Fibroblast of lung (primary cell): ENCODE data around the gene TLN1. TPM values are rescaled to one million over a fixed set of nuclear protein-coding genes. Genes with fewer than 3 reads are reported as not detected.

Source experiments
- DNase-seq, 2 donors: peaks; one replicate each; pipeline versions ENCODE4 v3.0.0 to v3.0.0-alpha.2; 2010; ENCODE audit warnings: low read depth in 2 of 2
- H2AFZ ChIP-seq: 2 replicates; pipeline ENCODE4 v1.5.1; 2012; ENCODE audit warnings: low read length, control low read depth, inconsistent platforms
- H3K27ac ChIP-seq: 2 replicates; pipeline ENCODE4 v1.5.1; 2011; ENCODE audit warnings: low read length, control low read depth; ENCODE audit not compliant: insufficient read depth
- H3K27me3 ChIP-seq: 2 replicates; pipeline ENCODE4 v1.5.1; 2011; ENCODE audit warnings: mild to moderate bottlenecking, low read length; ENCODE audit not compliant: control insufficient read depth, insufficient read depth
- H3K36me3 ChIP-seq: 2 replicates; pipeline ENCODE4 v1.5.1; 2011; ENCODE audit warnings: low read length; ENCODE audit not compliant: control insufficient read depth, insufficient read depth
- H3K4me1 ChIP-seq: 2 replicates; pipeline ENCODE4 v1.5.1; 2011; ENCODE audit warnings: low read length; ENCODE audit not compliant: control insufficient read depth, insufficient read depth; ENCODE audit errors: extremely low read depth
- H3K4me2 ChIP-seq: 2 replicates; pipeline ENCODE4 v1.5.1; 2011; ENCODE audit warnings: low read length, control low read depth; ENCODE audit not compliant: insufficient read depth; ENCODE audit errors: extremely low read depth
- H3K4me3 ChIP-seq, 4 experiments: fragments of 200-600 bp in 1 of 4; sonication (generic) in 1 of 4; replicated peaks in 1 of 4; 2 replicates each; pipeline ENCODE4 v1.5.1; 2011 to 2016; ENCODE audit warnings: low read length in 4 of 4, low read depth in 3 of 4, mild to moderate bottlenecking in 3 of 4, control low read depth in 2 of 4, inconsistent platforms in 1 of 4, mixed read lengths in 1 of 4; ENCODE audit not compliant: insufficient read depth in 1 of 4; ENCODE audit errors: control extremely low read depth in 1 of 4
- H3K79me2 ChIP-seq: 2 replicates; pipeline ENCODE4 v1.5.1; 2012; ENCODE audit warnings: mild to moderate bottlenecking, low read length, inconsistent platforms; ENCODE audit not compliant: control insufficient read depth, insufficient read depth
- H3K9ac ChIP-seq: 2 replicates; pipeline ENCODE4 v1.5.1; 2011; ENCODE audit warnings: mild to moderate bottlenecking, low read length, control low read depth; ENCODE audit not compliant: insufficient read depth
- H3K9me3 ChIP-seq: 2 replicates; pipeline ENCODE4 v1.5.1; 2012; ENCODE audit warnings: low read depth, low read length; ENCODE audit not compliant: control insufficient read depth, insufficient read depth
- H4K20me1 ChIP-seq: 2 replicates; pipeline ENCODE4 v1.5.1; 2011; ENCODE audit warnings: low read length; ENCODE audit not compliant: control insufficient read depth, insufficient read depth; ENCODE audit errors: extremely low read depth
- EZH2 ChIP-seq: IDR thresholded peaks from 2 replicates; pipeline ENCODE4 v1.5.1; 2012; ENCODE audit warnings: low read length, control low read depth, mild to moderate bottlenecking; ENCODE audit errors: missing control alignments
- polyA plus RNA-seq, 2 donors: library from polyadenylated mRNA; depleted of rRNA in 1 of 2; stranded (reverse) in 1 of 2; unstranded in 1 of 2; fragments of >200 nt; gene quantifications; 2 replicates each; pipeline ENCODE4 v1.2.1, GENCODE V29; 2011 to 2012; ENCODE audit warnings: missing spikeins in 1 of 2
- total RNA-seq: library from RNA; depleted of rRNA; stranded (reverse); fragments of >200 nt; gene quantifications from 2 replicates; pipeline ENCODE4 v1.2.1, GENCODE V29; 2014
- TF ChIP-seq, protein P1 (sequence below), 2 donors: IDR thresholded peaks in 1 of 2; conservative IDR thresholded peaks in 1 of 2; 1 replicate in 1 of 2; 2 replicates in 1 of 2; pipeline ENCODE4 v1.5.1; 2011 to 2012; ENCODE audit warnings: low read length in 2 of 2, control low read depth in 1 of 2, inconsistent platforms in 1 of 2, low read depth in 1 of 2, mild to moderate bottlenecking in 1 of 2

The TLN1 gene
- total and polyA plus RNA-seq, 2 donors (not counting 1 experiment from before 2014, with no cell fraction given) = 214 to 405 TPM

GRCh38 chr9:35666549-35666948 lies 65.4 kb downstream of the TLN1 start:
- H3K36me3 ChIP-seq = no peaks in the 10 kb centered on the region
- DNase-seq = no peak
- H3K79me2 ChIP-seq = peaks cover 4% of the 10 kb centered on the region
- no peaks in the 10 kb centered on the region for H3K9me3 ChIP-seq
- no peak overlapping the region for H2AFZ ChIP-seq
- peaks cover 8% of the 10 kb centered on the region for H3K4me1 ChIP-seq
- no peaks in the 10 kb centered on the region for H3K27me3 ChIP-seq
- no peak overlapping the region for H3K9ac ChIP-seq
- H3K4me2 ChIP-seq = no peak overlapping the region
- no peak overlapping the region for H3K27ac ChIP-seq
- no peaks in the 10 kb centered on the region for H4K20me1 ChIP-seq
- TF ChIP-seq EZH2 = no peak
- H3K4me3 ChIP-seq = no peak overlapping the region

- Histone ChIP-seq H3K9me3 (no peaks in the 10 kb centered on the region), H3K27me3 (no peaks in the 10 kb centered on the region), H3K4me1 (peaks cover 11% of the 10 kb centered on the region), H3K36me3 (no peaks in the 10 kb centered on the region), H3K4me3 (peak overlapping the region in 1 of 4 experiments; percentile 66), H3K9ac (no peak overlapping the region), H4K20me1 (no peaks in the 10 kb centered on the region), H3K79me2 (peaks cover 4% of the 10 kb centered on the region), H2AFZ (no peak overlapping the region), H3K27ac (no peak overlapping the region), H3K4me2 (peak overlapping the region; percentile 32)
- no peak for DNase-seq
- TF ChIP-seq EZH2 = no peak
- TF ChIP-seq, protein P1, sequence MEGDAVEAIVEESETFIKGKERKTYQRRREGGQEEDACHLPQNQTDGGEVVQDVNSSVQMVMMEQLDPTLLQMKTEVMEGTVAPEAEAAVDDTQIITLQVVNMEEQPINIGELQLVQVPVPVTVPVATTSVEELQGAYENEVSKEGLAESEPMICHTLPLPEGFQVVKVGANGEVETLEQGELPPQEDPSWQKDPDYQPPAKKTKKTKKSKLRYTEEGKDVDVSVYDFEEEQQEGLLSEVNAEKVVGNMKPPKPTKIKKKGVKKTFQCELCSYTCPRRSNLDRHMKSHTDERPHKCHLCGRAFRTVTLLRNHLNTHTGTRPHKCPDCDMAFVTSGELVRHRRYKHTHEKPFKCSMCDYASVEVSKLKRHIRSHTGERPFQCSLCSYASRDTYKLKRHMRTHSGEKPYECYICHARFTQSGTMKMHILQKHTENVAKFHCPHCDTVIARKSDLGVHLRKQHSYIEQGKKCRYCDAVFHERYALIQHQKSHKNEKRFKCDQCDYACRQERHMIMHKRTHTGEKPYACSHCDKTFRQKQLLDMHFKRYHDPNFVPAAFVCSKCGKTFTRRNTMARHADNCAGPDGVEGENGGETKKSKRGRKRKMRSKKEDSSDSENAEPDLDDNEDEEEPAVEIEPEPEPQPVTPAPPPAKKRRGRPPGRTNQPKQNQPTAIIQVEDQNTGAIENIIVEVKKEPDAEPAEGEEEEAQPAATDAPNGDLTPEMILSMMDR (conservative IDR thresholded peaks at IDR 0.05 in 1 of 2, IDR thresholded peaks at IDR 0.05 in 1 of 2; ENCODE audit: low read depth in 1 of 2, low read length in 2 of 2) = no peak
Measured at GRCh38 chr9:35666045-35666444, 66.0 kb downstream of the TLN1 start.

GRCh38 chr9:35665471-35665818 lies 66.5 kb downstream of the TLN1 start:
- TF ChIP-seq, protein P1 (conservative IDR thresholded peaks at IDR 0.05 in 1 of 2, IDR thresholded peaks at IDR 0.05 in 1 of 2; ENCODE audit: low read depth in 1 of 2, low read length in 2 of 2) = no peak
- no peaks in the 10 kb centered on the region for H3K27me3 ChIP-seq
- peak overlapping the region; percentile 77 for H2AFZ ChIP-seq
- peaks cover 7% of the 10 kb centered on the region for H3K79me2 ChIP-seq
- H3K9me3 ChIP-seq = no peaks in the 10 kb centered on the region
- H3K4me3 ChIP-seq = peak overlapping the region; percentile 48 to 73 (median 63)
- peaks cover 15% of the 10 kb centered on the region for H3K4me1 ChIP-seq
- DNase-seq = no peak
- peaks cover under 1% of the 10 kb centered on the region for H3K36me3 ChIP-seq
- peak overlapping the region; percentile 97 for H3K4me2 ChIP-seq
- H4K20me1 ChIP-seq = no peaks in the 10 kb centered on the region
- H3K9ac ChIP-seq = peak overlapping the region; percentile 17
- H3K27ac ChIP-seq = peak overlapping the region; percentile 34
